ENCODE results near the gene HMGCLL1.

HMGCLL1 gene

DNA sequence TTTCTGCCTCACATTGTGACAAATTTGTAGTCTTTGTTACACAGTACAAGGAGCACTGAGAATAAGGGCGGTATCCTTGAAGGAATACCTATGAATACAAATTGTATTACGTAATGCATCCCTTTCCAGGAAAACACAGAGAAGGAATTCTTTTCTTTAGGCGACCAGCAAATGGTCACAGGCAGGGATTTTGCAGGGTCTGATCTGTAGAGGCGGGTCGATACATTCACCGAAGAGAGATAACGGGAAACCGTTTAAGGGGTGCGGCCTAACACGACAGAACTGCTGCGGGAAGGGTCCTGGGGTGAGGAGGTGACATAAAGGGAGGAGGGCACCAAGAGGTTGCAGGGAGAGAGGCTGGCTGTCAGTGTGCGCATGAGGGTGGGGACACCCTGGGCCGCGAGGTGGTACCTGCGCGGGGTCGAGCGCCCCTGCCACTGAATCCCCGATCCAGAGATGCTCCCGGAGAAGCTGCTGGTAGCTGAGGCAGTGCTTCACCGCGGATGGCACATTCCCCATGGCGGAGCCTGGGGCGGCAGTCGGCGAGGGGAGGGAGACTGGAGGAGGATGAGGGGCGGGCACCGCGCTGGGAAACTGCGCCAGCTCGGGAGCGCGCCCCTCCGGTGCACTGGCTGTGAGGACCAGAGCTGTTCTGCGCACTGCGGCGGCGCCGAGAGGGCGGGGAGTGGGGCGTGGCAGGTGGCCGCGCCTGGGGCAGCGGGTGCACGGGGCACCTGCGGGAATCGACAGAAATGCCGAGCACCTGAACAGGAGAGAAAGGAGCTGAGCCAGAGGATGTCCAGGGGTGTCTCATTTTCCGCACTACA, at the start of gene HMGCLL1:
Gene HMGCLL1, minus strand, starts transcription at position 656 of the 827 bp plus-strand sequence. Its CDS starts 137 bp downstream, at position 519.
- peak; percentile 84 for DNase-seq

DNA sequence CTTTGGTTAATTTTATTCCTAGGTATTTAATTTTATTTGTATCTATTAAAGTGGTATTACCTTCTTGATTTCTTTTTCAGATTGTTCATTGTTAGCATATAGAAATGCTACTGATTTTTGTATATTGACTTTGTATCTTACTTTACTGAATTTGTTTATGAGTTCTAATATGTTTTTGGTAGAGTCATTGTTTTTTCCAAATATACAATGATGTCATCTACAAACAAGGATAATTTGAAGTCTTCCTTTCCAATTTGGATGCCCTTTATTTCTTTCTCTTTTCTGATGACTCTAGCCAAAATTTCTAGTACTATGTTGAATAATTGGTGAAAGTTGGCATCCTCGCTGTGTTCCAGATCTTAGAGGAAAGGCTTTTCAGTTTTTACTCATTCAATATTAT, 43.0 kb upstream of the HMGCLL1 start:
- no peak for DNase-seq

DNA sequence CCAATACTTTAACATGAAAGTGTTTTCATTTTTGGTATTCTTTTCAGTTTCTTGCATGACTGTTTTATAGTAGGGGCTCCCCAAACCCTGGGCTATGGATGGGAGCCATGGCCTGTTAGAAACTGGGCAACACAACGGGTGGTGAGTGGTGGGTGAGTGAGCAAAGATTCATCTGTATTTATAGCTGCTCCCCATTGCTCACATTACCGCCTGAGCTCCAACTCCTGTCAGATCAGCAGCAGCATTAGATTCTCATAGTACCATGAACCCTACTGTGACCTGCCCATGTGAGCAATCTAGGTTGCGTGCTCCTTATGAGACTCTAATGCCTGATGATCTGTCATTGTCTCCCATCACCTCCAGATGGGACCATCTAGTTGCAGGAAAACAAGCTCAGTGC, 42.3 kb upstream of the HMGCLL1 start:
- DNase-seq = no peak

DNA sequence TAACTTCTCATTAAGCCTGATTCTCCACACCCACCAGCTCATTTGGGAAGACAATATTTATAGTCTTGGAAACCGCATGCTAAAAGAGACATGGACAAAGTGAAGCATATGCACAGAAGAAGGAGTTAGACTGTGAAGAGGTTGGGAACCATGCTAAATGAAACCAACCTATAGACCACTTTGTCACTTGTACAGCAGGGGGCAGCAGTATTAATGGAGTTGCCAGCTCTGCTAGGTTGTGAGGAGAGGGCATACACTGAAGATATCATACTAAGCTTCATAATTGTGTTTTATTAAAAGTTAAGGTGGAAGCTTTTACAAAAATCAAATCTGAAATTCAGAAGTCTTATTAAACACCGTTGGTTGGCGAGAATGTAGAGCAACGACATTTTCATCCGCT, 38.3 kb upstream of the HMGCLL1 start:
- DNase-seq = no peak

DNA sequence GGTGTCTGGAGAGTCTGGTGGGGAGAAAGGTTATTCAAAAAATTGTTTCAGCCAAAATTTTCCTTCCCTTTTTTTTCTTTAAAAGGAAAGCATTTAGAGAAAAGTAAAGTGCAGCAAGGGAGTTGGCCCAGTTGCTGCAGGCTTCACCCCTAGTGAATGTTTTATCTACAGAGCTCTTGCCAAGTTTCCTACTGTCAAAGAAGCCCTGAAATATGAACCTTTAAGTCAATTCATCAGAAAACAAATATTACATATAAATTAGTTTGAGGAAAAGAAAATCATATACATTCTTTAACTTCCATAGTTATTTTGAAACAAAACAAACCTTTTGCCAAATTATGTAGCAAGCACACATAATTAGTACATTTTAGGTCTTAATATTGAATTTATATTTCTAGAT, 25.0 kb upstream of the HMGCLL1 start:
- DNase-seq = no peak

DNA sequence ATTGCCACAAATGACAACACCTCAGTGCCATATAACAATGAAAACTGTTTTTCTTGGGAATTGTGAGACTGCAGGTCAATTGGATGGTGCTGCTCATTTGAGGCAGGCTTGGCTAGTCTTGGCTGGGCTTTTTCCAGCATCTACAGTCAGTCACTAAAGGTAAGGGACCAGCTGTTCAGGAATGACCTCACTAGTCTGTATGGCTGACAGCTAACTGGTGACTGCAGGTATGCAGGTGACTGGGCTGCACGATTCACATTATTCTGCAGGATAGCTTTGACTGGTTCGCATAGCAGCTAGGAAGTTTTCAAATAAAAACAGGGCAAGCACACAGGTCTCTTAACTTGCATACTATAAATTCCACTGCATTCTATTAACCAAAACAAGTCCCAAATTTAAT, 22.1 kb upstream of the HMGCLL1 start:
- DNase-seq = no peak

DNA sequence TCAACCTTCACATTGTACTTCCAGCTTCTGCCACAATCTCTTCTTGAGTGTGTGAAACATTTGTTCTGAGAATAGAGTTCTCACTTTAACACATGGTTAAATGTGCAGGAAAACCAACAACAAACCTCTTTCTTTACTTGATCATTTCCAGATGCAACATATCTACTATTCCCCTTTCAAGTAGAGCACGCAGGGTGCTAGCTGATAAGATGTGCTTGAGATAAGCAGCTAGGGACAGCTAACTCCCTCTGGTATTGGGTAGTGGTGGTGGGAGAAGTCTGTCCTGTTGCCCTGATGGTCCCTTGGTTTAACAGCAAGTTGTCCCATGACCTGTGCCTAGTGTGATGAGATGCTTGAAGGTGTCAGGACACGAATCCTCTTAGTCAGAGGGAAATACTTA, 15.4 kb upstream of the HMGCLL1 start:
- DNase-seq = no peak

DNA sequence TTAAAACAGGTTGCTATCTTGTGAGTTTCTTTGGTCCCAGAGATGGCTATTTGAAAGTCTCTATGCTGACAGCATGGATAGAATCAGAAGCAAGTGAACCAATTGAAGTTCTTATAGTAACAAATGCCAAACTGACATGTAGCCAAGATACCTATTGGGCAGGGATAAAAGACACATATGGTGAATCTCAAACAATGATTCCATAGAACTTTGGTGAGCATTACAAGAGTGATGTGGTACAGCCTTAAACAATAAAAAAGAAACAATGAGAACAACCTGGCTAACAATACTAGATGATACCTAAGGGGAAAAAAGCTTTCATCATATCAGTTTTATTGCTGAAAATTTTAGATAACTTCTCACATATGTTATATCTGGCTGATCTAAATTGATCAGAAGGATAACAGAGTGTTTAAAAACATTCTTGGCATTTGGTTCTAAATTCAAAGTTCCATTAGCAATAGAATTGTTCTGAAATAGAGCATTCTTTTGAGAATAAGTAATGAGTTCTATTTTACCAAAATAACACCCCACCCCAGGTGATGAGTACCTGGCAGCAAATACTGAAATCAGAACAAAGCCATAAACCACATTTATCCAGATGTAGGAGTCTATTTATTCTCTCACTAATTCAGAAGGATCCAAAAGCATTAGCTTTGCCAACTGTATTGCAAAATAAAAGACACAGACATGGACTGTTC, 5.8 kb upstream of the HMGCLL1 start:
- no peak for DNase-seq

DNA sequence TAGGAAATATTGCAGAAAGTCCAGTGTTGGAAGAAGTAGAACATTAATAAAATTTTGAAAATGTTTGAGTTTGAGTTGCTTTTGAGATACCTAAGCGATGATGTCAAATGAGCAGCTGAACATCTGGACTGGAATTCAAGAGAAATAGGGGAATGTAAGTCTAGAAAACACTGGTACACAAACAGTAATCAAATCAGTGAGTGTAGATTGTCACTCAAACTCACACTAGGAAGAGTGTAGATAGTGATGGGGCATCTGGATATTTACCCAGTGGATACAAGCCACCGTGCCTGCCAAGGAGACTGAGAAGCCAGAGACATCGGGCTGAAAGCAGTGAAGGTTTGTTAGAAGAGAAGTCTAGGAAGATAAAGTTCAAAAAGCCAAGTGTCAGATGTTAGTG, 2.2 kb downstream of the HMGCLL1 start:
- no peak for DNase-seq

DNA sequence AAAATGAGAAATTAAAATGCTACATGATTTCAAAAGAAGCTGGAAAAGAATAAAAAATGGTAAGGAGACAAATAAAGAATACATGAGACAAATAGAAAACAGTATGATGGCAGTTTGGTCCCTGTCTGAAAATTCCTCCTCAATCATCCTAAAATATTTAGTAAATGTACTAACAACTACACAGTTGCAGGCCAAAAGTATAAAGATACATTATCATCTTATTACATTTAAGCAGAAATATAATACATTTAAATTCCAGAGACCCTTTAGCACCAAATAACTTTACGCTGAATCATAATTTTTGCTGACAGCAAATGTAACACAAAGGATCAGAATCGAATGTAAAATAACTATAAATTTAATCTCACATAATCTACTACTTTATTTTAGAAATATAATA, 4.4 kb downstream of the HMGCLL1 start:
- no peak for DNase-seq

DNA sequence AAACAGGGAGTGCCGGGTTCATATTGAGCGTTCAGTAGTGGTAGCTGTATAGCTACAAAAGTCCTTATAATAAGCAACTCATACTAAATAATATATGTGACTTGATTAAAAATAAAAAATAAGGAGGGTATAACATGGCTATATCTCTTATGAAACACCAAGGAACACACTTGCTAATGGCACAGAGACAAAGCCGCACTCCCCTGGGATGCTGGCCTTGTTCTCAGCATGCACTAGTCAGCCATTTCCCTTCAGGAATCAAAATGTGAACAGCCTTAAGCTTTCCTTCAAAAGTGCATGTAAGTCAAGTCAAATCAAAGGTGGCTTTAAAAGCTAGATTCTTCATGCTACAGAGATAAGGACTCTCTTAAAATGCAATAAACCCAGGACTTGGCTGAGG, 9.4 kb downstream of the HMGCLL1 start:
- no peak for DNase-seq

DNA sequence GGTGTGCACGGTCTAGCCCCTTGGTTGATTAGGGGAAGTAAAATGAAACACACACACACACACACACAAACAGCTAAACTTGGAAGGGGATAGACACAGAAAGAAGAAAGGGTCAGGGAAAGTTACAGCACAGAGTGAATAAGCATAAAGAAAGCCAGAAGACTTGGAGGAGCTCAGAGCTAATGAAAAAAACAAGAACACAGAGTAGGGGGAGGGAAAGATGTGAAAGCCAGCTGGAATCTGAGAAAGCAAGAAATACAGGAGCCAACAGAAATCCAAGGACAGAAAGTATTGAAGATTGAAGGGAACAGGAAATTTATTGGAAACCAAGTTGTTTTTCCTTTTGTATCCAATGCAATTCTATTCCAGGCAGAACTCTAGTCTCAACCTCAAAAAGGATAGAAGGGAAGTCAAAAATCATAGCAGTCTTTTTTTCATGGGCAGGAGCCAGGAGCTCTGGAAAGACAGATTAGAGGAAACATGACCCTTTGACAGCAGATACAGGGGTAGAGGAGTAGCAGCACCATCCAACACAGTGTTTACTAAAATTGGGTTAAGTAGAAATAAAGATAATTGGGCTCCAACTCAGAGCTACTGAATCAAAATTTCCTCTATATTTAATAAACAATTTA, 10.1 kb downstream of the HMGCLL1 start:
- peak; percentile 81 for DNase-seq

DNA sequence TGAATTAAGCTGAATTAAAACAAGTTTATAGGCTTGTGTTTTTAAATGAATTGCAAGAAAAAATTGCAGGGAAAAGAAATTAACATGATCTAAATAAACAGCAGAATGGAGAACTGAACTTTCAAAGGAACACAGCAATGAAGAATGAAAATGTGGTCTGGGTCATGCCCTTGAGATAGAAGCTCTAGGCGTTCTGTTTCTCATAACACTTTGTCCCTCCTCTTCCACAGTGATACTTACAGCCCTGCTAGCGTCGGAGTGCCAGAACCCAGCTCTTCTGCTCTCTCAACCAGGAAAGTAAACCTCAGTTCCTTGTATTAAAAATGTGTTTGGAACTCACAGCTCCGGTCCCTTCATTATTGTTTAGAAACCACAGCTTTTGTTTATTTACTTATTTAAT, 11.4 kb downstream of the HMGCLL1 start:
- no peak for DNase-seq

DNA sequence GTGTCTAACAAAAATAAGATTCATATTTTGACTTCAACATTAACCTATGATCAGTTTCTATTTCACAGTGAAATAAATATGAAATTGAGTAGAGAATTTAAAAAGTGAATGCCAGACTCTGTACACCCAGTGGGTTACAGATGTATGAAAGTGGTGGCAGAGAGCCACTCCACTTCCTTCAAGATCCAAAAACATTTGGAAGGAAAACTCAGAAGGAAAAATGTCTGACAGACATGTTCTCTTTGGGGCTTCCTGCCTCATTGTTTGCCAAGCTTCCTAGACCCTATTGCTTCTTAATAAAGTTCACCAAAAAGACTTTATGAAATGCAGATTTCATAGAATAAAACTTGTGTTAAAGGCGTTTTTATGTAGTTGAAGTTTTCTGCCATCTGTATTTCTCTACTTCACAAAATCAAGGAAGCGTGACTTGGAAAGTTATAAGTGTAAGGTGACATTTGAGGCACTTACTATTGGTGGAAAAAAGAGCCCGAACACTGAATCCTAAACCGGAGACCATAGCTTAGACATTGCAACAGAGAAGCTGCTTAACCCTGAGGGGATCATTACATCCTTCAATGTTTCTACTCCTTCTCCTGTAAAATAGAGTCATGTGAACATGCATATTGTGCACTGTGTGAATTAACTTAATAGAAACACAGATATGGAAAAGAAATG, 12.8 kb downstream of the HMGCLL1 start:
- peak; percentile 57 for DNase-seq

DNA sequence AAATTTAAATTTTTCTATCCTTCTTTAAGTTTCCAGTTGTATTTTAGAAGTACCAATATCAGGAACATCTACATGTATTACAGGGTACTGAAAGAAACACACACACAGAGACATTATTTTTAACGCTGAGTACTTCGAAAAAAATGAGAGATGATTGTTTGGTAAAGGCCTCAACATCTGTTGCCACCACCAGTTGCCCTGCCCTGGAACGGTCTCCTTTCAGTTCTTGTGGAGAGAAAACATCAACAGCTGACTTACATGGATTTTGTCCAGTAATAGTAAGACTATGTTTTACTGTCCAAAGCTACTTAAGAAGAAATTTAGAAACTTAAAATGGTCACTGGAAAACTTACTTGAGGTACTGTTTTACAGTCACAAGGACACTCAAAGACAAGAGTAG, 16.7 kb downstream of the HMGCLL1 start:
- DNase-seq = no peak

DNA sequence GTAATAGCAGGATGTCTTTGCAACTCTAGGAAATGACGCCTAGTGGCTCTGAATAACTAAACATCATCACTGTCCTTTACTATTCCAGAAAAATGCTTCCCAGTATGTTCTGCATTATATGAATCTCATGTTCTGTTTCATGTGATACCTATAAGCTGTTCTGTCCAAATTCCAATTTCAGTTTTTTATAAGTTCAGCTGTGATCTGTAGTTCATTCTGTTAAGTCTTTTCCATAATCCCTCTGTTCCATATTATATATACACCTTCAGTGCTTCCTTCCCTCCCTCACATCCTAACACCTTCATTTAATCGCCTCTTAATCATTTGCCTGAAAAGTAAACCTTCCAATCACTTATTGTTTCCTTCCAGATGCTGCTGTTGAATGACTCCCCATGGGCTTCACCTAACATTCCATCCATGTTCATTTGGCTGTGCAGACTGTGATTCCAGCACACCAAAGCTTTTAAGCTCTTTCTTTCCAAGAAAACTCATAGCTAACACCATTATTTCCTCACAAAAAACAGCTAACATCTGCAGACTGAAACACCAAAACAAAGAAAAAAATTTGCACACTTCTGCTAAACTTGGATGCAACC, 18.6 kb downstream of the HMGCLL1 start:
- peak; percentile 71 for DNase-seq

DNA sequence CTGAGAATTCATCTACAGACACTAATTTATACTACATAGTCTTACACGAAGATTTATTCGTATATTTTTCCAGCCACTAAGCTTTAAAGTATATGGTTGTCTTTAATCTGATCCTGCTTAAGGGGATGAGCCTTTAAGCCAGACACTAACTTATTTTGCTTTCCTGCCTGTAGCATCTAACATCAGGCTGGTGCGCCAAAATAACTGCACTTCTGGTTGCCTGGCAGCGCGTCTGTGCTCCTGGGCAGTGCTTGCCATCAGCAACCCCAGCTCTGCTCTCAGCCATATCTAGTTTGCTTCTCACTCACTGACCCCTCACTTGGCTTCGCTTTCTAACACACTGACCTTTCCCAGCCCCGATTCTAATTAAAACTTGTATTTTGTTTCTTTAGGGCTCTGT, 21.8 kb downstream of the HMGCLL1 start:
- DNase-seq = no peak

DNA sequence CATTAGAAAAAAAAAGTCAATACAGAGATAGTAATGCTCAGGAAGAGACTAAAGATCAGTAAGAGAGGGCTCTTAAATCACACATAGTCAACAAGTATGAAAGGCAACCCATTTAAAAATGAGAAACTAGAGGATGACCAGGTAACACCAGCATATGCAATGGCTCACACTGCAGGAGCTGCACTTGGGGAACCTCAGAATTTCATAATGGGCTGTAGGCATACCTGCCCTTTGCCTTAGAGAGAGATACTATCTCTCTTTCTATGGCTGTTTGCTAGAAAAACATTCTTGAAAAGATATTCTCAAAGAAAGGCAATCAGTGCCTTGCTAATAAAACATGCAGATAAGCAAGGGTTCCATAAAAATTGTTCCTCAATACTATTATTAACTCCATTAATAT, 33.2 kb downstream of the HMGCLL1 start:
- DNase-seq = no peak

DNA sequence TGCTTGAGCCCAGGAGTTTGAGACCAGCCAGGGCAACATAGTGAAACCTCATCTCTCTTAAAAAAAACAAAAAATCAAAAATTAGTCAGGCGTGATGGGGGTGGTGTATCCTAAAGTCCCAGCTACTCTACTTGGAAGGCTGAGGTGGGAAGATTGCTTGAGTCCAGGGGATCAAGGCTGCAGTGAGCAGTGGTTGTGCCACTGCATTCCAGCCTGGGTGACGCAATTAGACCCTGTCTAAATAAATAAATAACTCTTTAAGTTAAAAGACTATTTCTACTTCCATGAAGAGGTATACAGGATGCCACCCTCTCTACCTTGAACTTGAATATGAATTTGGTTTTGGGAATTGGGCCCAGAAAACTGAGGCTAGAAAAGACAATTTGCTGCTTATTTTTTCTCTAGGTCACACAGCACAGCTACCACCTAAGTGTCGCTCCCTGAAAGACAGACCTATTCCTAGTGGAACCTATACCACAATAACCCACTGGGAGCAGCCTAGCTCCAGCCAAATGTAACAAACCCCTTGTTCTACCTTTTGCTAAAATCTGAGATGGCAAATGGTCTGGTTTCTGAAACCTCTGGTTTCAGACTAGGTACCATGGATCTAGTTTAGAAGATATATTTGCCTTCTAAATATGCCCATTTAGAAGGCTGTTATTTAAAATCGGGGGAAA, 35.2 kb downstream of the HMGCLL1 start:
- DNase-seq = no peak

DNA sequence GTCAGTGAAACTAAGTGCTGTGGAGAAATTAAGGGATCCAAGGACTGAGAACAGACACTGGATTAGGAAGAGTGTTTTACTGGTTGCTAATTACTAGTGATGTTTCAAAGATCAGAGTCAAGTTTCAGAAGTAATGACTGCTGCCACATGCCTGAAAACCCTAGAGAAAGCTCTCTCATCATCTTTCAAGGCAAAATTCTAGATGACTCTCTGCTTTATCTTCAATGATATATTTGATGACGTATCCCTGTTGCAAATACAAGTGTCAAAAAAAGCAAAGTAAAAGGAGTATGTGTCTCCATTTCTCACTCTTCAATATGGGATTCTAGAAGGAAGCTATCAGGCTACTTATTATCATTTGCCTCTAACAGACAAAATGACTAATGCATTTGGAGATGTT, 38.0 kb downstream of the HMGCLL1 start:
- no peak for DNase-seq

DNA sequence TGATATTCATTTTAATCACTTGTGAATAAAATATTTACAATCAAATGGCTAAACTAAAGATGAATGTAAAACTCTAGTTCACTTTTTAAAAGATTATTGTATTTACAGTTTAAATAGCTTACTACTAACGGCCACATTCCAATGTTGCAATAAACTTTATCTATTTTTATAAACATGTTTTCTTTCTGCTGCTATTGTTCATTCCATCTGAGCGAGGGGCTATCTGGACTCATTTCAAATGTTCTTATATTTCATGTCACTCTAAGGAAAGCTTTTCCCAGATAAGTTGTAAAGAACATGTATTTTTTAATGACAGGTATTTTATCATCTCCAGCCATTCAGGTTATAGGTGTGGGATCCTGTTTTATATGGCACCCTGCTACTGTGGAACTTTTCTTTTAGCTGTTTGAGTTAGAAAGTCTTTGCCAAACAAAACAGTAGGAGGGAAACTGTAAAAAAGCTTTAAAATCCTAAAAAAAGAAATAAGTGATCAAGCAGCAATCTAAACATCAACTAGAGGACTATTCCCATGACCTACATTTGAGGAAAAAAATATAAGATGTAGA, 42.5 kb downstream of the HMGCLL1 start:
- no peak for DNase-seq

DNA sequence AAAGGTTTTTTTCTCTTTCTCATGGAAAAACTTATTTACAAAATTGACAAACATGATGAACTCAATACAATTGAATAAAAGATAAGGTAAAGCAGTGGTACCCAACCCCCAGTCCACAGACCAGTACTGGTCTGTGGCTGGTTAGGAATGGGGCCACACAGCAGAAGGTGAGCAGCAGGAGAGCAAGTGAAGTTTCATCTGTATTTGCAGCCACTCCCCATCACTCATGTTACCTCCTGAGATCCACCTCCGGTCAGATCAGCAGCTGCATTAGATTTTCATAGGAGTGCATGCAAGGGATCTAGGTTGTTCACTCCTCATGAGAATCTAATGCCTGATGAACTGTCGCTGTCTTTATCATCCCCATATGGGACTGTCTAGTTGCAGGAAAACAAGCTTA, 47.5 kb downstream of the HMGCLL1 start:
- DNase-seq = no peak
